ENCODE results near the gene TIE1. TPM values are rescaled to one million over a fixed set of nuclear protein-coding genes. Genes with fewer than 3 reads are reported as not detected.

The TIE1 gene
- total RNA-seq, 1 experiment from 2014 or later = not detected

DNA sequence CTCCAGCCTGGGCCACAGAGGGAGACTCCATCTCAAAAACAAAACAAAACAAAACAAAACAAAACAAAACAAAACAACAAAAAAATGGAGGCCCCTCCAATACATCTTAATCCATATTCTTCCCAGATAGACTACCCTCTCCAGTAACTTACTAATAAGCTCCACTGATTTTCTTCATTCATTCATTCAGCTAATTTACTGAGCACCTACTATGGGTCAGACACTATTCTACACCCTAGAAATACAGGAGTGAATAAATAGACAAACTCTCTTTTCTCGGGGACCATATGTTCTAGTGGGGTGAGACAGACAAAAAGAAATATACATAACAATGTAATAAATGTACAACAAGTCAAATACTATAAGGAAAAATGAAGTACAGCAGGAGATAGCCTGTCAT lies 50.2 kb downstream of the TIE1 start:
- H4K20me1 ChIP-seq (ENCODE audit: insufficient read depth) = no peaks in the 10 kb centered on the region
- no peak overlapping the region for H2AFZ ChIP-seq
- peaks cover 33% of the 10 kb centered on the region for H3F3A ChIP-seq (ENCODE audit: insufficient read depth, low read depth)
- no peak for DNase-seq
- CTCF ChIA-PET = no interaction called here
- H3K27ac ChIP-seq = no peak overlapping the region
- BruUV-seq (replicated peaks) = no TSS peak
- H3K4me2 ChIP-seq = no peak overlapping the region
- H3K27me3 ChIP-seq (ENCODE audit: insufficient read depth, low read depth) = no peaks in the 10 kb centered on the region
- no peaks in the 10 kb centered on the region for H3K36me3 ChIP-seq (ENCODE audit: low read depth)
- H3K79me2 ChIP-seq (ENCODE audit: low read depth) = no peaks in the 10 kb centered on the region
- intact Hi-C loops (cut with micrococcal nuclease; ENCODE audit: unreplicated experiment) = no loop called here
- peaks cover 29% of the 10 kb centered on the region for H3K4me1 ChIP-seq (replicated peaks; ENCODE audit: insufficient read depth)
- no peak overlapping the region for H3K4me3 ChIP-seq
- no peaks in the 10 kb centered on the region for H3K9me3 ChIP-seq (ENCODE audit: insufficient read depth, low read depth)
- POLR2A ChIA-PET (ENCODE audit: unreplicated experiment) = no interaction called here
- no peak for TF ChIP-seq EZH2 (IDR thresholded peaks at IDR 0.05; ENCODE audit: low read depth)
- TF ChIP-seq, protein P1, sequence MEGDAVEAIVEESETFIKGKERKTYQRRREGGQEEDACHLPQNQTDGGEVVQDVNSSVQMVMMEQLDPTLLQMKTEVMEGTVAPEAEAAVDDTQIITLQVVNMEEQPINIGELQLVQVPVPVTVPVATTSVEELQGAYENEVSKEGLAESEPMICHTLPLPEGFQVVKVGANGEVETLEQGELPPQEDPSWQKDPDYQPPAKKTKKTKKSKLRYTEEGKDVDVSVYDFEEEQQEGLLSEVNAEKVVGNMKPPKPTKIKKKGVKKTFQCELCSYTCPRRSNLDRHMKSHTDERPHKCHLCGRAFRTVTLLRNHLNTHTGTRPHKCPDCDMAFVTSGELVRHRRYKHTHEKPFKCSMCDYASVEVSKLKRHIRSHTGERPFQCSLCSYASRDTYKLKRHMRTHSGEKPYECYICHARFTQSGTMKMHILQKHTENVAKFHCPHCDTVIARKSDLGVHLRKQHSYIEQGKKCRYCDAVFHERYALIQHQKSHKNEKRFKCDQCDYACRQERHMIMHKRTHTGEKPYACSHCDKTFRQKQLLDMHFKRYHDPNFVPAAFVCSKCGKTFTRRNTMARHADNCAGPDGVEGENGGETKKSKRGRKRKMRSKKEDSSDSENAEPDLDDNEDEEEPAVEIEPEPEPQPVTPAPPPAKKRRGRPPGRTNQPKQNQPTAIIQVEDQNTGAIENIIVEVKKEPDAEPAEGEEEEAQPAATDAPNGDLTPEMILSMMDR (conservative IDR thresholded peaks at IDR 0.05) = no peak
- H3K9me2 ChIP-seq (ENCODE audit: insufficient read depth) = no peaks in the 10 kb centered on the region

DNA sequence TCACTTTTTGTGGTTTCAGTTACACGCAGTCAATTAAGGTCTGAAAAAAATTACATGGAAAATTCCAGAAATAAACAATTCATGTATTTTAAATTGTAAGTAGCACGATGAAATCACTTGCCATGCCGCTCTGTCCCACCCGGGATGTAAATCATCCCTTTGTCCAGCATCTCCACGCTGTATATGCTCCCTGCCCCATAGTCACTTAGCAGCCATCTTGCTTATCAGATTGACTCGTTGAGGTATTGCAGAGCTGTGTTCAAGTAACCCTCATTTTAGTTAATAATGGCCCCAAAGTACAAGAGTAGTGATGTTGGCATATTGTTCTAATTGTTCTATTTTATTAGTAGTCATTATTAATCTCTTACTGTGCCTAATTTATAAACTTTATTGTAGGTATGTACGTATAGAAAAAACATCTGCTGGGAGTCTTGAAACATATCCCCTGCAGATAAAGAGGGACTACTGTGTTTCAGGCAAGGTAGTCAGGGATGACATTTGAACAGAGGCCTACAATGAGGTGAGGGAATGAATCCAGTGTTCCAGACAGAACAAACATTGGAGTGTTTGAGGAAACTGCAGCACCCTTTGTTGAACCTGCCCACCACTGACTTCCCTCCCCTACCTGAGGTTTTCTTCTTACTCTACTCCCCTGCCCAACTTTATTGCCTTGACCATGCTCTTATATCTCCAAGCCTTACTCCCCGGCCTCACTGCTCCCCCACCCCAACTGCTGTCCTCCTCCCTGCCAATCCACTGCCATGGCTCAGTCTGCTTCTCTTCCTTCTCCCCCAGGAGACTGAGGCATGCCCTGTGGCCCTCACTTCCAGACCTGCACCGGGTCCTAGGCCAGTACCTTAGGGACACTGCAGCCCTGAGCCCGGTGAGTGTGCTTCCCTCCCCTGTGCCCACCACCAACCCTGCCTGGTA lies 50.9 kb downstream of the TIE1 start:
- no peak overlapping the region for H3K4me3 ChIP-seq
- H3K4me1 ChIP-seq (replicated peaks; ENCODE audit: insufficient read depth) = peaks cover 25% of the 10 kb centered on the region
- POLR2A ChIA-PET (ENCODE audit: unreplicated experiment) = no interaction called here
- no peak overlapping the region for H2AFZ ChIP-seq
- peaks cover 32% of the 10 kb centered on the region for H3F3A ChIP-seq (ENCODE audit: insufficient read depth, low read depth)
- no peak overlapping the region for H3K27ac ChIP-seq
- no peaks in the 10 kb centered on the region for H3K9me2 ChIP-seq (ENCODE audit: insufficient read depth)
- H3K9me3 ChIP-seq (ENCODE audit: insufficient read depth, low read depth) = no peaks in the 10 kb centered on the region
- TF ChIP-seq, protein P1 (conservative IDR thresholded peaks at IDR 0.05) = no peak
- TF ChIP-seq EZH2 (IDR thresholded peaks at IDR 0.05; ENCODE audit: low read depth) = no peak
- no TSS peak for BruUV-seq (replicated peaks)
- H3K4me2 ChIP-seq = no peak overlapping the region
- H4K20me1 ChIP-seq (ENCODE audit: insufficient read depth) = no peaks in the 10 kb centered on the region
- no peaks in the 10 kb centered on the region for H3K79me2 ChIP-seq (ENCODE audit: low read depth)
- intact Hi-C loops (cut with micrococcal nuclease; ENCODE audit: unreplicated experiment) = no loop called here
- CTCF ChIA-PET = no interaction called here
- no peaks in the 10 kb centered on the region for H3K36me3 ChIP-seq (ENCODE audit: low read depth)
- no peaks in the 10 kb centered on the region for H3K27me3 ChIP-seq (ENCODE audit: insufficient read depth, low read depth)
- DNase-seq = no peak

DNA sequence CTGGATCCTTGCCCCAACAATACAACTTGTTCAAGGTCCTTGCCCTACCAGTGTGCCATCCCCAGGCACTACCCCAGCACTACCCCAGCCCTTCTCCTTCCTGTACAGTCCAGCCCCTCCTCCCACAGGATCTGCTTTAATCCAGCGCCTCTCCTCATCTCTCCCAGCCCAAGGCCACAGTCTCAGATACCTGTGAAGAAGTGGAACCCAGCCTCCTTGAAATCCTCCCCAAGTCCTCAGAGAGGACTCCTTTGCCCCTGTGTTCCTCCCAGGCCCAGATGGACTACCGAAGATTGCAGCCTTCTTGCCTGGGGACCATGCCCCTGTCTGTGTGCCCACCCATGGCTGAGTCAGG lies 51.5 kb downstream of the TIE1 start:
- H3K9me2 ChIP-seq (ENCODE audit: insufficient read depth) = no peaks in the 10 kb centered on the region
- peaks cover 36% of the 10 kb centered on the region for H3F3A ChIP-seq (ENCODE audit: insufficient read depth, low read depth)
- H3K27me3 ChIP-seq (ENCODE audit: insufficient read depth, low read depth) = no peaks in the 10 kb centered on the region
- no peaks in the 10 kb centered on the region for H4K20me1 ChIP-seq (ENCODE audit: insufficient read depth)
- peaks cover 3% of the 10 kb centered on the region; the same call in 1 of the 2 replicates for H3K79me2 ChIP-seq (ENCODE audit: low read depth)
- TF ChIP-seq, protein P1 (conservative IDR thresholded peaks at IDR 0.05) = no peak
- no peak for TF ChIP-seq EZH2 (IDR thresholded peaks at IDR 0.05; ENCODE audit: low read depth)
- no peak for DNase-seq
- H2AFZ ChIP-seq = no peak overlapping the region
- H3K9me3 ChIP-seq (ENCODE audit: insufficient read depth, low read depth) = no peaks in the 10 kb centered on the region
- no TSS peak for BruUV-seq (replicated peaks)
- H3K4me3 ChIP-seq = no peak overlapping the region
- ChIA-PET POLR2A (ENCODE audit: unreplicated experiment) (interaction anchor here (1.0 kb wide), 1 partner anchor 67 kb away, joined by 37 read pairs; the partner anchor contains the start of gene C1orf210), CTCF (no interaction called here)
- H3K36me3 ChIP-seq (ENCODE audit: low read depth) = no peaks in the 10 kb centered on the region
- peaks cover 23% of the 10 kb centered on the region for H3K4me1 ChIP-seq (replicated peaks; ENCODE audit: insufficient read depth)
- H3K27ac ChIP-seq = no peak overlapping the region
- H3K4me2 ChIP-seq = no peak overlapping the region
- intact Hi-C loops (cut with micrococcal nuclease; ENCODE audit: unreplicated experiment) = no loop called here
